ENCODE measurements around the gene UBE2O. TPM values are rescaled to one million over a fixed set of nuclear protein-coding genes. Genes with fewer than 3 reads are reported as not detected.

Gene UBE2O
- total and polyA plus RNA-seq, 2 donors from 2014 or later, result 5.5 to 21.3 TPM

DNA sequence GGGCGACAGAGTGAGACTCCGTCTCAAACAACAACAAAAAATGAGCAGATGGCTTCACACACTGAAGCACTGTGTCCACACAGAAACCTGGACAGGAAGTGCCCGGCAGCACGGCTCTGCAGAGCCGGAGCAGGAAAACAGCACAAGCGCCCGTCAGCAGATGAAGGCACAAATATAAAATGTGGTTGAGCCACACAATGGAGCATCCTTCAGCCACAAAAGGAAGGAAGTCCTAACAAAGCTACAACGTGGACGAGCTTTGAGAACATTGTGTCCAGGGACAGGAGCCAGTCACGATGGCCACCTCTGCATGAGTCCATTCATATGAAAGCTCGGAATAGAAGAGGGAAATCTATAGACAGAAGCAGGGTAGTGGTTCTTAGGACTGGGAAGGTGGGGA, 32.6 kb upstream of the UBE2O start:
- intact Hi-C loops (cut with DNase I), result no loop called here
- no peak for DNase-seq
- TF ChIP-seq, protein P1, sequence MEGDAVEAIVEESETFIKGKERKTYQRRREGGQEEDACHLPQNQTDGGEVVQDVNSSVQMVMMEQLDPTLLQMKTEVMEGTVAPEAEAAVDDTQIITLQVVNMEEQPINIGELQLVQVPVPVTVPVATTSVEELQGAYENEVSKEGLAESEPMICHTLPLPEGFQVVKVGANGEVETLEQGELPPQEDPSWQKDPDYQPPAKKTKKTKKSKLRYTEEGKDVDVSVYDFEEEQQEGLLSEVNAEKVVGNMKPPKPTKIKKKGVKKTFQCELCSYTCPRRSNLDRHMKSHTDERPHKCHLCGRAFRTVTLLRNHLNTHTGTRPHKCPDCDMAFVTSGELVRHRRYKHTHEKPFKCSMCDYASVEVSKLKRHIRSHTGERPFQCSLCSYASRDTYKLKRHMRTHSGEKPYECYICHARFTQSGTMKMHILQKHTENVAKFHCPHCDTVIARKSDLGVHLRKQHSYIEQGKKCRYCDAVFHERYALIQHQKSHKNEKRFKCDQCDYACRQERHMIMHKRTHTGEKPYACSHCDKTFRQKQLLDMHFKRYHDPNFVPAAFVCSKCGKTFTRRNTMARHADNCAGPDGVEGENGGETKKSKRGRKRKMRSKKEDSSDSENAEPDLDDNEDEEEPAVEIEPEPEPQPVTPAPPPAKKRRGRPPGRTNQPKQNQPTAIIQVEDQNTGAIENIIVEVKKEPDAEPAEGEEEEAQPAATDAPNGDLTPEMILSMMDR (IDR thresholded peaks at IDR 0.05; ENCODE audit: borderline replicate concordance, extremely low read depth, insufficient read depth), result no peak
- Histone ChIP-seq H3K27ac (ENCODE audit: low read depth in 2 of 2, low read length in 2 of 2) (no peak overlapping the region), H3K9me3 (ENCODE audit: control insufficient read depth in 2 of 3, insufficient read depth in 1 of 3, low read length in 3 of 3) (no peaks in the 10 kb centered on the region), H3K27me3 (ENCODE audit: control insufficient read depth, insufficient read depth, low read length) (no peaks in the 10 kb centered on the region), H3K4me3 (ENCODE audit: low read length in 3 of 3) (no peak overlapping the region), H3K9ac (ENCODE audit: low read length in 3 of 3) (no peak overlapping the region), H3K36me3 (ENCODE audit: control insufficient read depth in 2 of 3, insufficient read depth in 3 of 3, low read length in 3 of 3) (no peaks in the 10 kb centered on the region), H3K4me1 (ENCODE audit: control insufficient read depth in 2 of 3, insufficient read depth in 2 of 3, low read depth in 1 of 3, low read length in 3 of 3) (no peaks in the 10 kb centered on the region)
- no peak for FAIRE-seq

DNA sequence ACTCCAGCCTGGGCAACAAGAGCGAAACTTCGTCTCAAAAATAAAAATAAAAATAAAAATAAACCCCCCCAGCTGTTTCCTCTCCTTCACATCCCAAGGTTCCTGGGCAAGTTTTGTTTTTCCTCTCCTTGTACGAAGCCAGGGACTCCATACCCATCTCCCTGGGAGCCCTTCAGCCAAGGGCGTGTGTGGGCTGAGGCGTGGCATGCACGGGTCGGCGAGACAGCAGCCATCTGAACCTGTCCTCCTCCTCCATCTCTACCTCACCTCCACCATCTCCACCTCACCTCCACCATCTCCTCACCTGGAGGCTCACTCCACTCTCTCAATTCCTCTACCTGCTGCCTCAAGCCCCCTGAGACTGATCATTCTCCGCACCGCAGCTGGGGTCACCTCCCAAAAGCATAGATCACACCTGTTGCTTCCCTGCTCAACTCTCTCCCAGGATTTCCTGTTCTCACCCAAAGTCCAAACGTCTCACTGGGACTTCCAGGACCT, 31.3 kb upstream of the UBE2O start:
- Histone ChIP-seq H3K9me3 (ENCODE audit: control insufficient read depth in 2 of 3, insufficient read depth in 1 of 3, low read length in 3 of 3) (no peaks in the 10 kb centered on the region), H3K27ac (ENCODE audit: low read depth in 2 of 2, low read length in 2 of 2) (no peak overlapping the region), H3K36me3 (ENCODE audit: control insufficient read depth in 2 of 3, insufficient read depth in 3 of 3, low read length in 3 of 3) (no peaks in the 10 kb centered on the region), H3K4me1 (ENCODE audit: control insufficient read depth in 2 of 3, insufficient read depth in 2 of 3, low read depth in 1 of 3, low read length in 3 of 3) (no peaks in the 10 kb centered on the region), H3K9ac (ENCODE audit: low read length in 3 of 3) (no peak overlapping the region), H3K4me3 (ENCODE audit: low read length in 3 of 3) (no peak overlapping the region), H3K27me3 (ENCODE audit: control insufficient read depth, insufficient read depth, low read length) (no peaks in the 10 kb centered on the region)
- TF ChIP-seq, protein P1 (IDR thresholded peaks at IDR 0.05; ENCODE audit: borderline replicate concordance, extremely low read depth, insufficient read depth), result no peak
- FAIRE-seq, result no peak
- intact Hi-C loops (cut with DNase I), result no loop called here
- DNase-seq, result no peak

GRCh38 chr17:76481071-76481655, 28.2 kb upstream of the UBE2O start:
- H3K27ac ChIP-seq (ENCODE audit: low read depth in 2 of 2, low read length in 2 of 2), result no peak overlapping the region
- H3K36me3 ChIP-seq (ENCODE audit: control insufficient read depth in 2 of 3, insufficient read depth in 3 of 3, low read length in 3 of 3), result no peaks in the 10 kb centered on the region
- H3K9ac ChIP-seq (ENCODE audit: low read length in 3 of 3), result no peak overlapping the region
- DNase-seq (no peak), FAIRE-seq (no peak)
- no peak overlapping the region for H3K4me3 ChIP-seq (ENCODE audit: low read length in 3 of 3)
- no peaks in the 10 kb centered on the region for H3K4me1 ChIP-seq (ENCODE audit: control insufficient read depth in 2 of 3, insufficient read depth in 2 of 3, low read depth in 1 of 3, low read length in 3 of 3)
- H3K27me3 ChIP-seq (ENCODE audit: control insufficient read depth, insufficient read depth, low read length), result no peaks in the 10 kb centered on the region
- H3K9me3 ChIP-seq (ENCODE audit: control insufficient read depth in 2 of 3, insufficient read depth in 1 of 3, low read length in 3 of 3), result no peaks in the 10 kb centered on the region
- TF ChIP-seq, protein P1 (IDR thresholded peaks at IDR 0.05; ENCODE audit: borderline replicate concordance, extremely low read depth, insufficient read depth), result no peak
- intact Hi-C loops (cut with DNase I), result no loop called here

- Histone ChIP-seq H3K9ac (ENCODE audit: low read length in 3 of 3) (no peak overlapping the region), H3K27ac (ENCODE audit: low read depth in 2 of 2, low read length in 2 of 2) (no peak overlapping the region), H3K27me3 (ENCODE audit: control insufficient read depth, insufficient read depth, low read length) (no peaks in the 10 kb centered on the region), H3K4me1 (ENCODE audit: control insufficient read depth in 2 of 3, insufficient read depth in 2 of 3, low read depth in 1 of 3, low read length in 3 of 3) (no peaks in the 10 kb centered on the region), H3K9me3 (ENCODE audit: control insufficient read depth in 2 of 3, insufficient read depth in 1 of 3, low read length in 3 of 3) (no peaks in the 10 kb centered on the region), H3K36me3 (ENCODE audit: control insufficient read depth in 2 of 3, insufficient read depth in 3 of 3, low read length in 3 of 3) (no peaks in the 10 kb centered on the region), H3K4me3 (ENCODE audit: low read length in 3 of 3) (no peak overlapping the region)
- TF ChIP-seq, protein P1 (IDR thresholded peaks at IDR 0.05; ENCODE audit: borderline replicate concordance, extremely low read depth, insufficient read depth), result no peak
- DNase-seq, result peak in 3 of 5 donors; percentile 75 to 85 (median 80)
- intact Hi-C loops (cut with DNase I), result no loop called here
- no peak for FAIRE-seq
These were observed 27.7 kb upstream of the UBE2O start for GRCh38 chr17:76480632-76481031.

Measured in kidney (tissue), 14 donors.